WTC11 (cell line): Measurements from ENCODE around the gene APLF. TPM values are rescaled to one million over a fixed set of nuclear protein-coding genes. Genes with fewer than 3 reads are reported as not detected.
"Not testable (repeated sequence)": the region's sequence is repeated elsewhere in the genome, so short reads cannot be mapped to it uniquely, and the experiment has no call there.

Source experiments
- ATAC-seq: fragments of 200-7000 bp; cut with Tn5 transposase; 2 replicates; pipeline ENCODE4 v1.10.0; 2021; ENCODE audit warnings: mild to moderate bottlenecking, moderate library complexity
- CTCF ChIA-PET: fragments of 300-600 bp; sonication (Branson Sonifier 250); formaldehyde crosslinking; loops from one replicate; lab custom pipeline; 2021; ENCODE audit warnings: antibody characterized with exemption; lab: Charles Lee
- POLR2A ChIA-PET: fragments of 350-600 bp; sonication (Branson Sonifier 250); formaldehyde crosslinking; loops from one replicate; lab custom pipeline; 2021; ENCODE audit warnings: antibody characterized with exemption; lab: Charles Lee
- DNase-seq: peaks from one replicate; pipeline ENCODE4 v3.0.0; 2021; ENCODE audit warnings: low spot score
- H3K27ac Mint-ChIP-seq: 2 replicates; pipeline ENCODE4 v1.8.0; 2021; ENCODE audit warnings: mixed read lengths
- H3K27me3 Mint-ChIP-seq: 2 replicates; pipeline ENCODE4 v1.8.0; 2021; ENCODE audit warnings: low read depth, mild to moderate bottlenecking, moderate library complexity, mixed read lengths
- H3K36me3 Mint-ChIP-seq: 2 replicates; pipeline ENCODE4 v1.8.0; 2021; ENCODE audit warnings: mixed read lengths
- H3K4me1 Mint-ChIP-seq: 2 replicates; pipeline ENCODE4 v1.8.0; 2022; ENCODE audit warnings: mixed read lengths
- H3K4me3 Mint-ChIP-seq: 2 replicates; pipeline ENCODE4 v1.8.0; 2021; ENCODE audit warnings: mild to moderate bottlenecking, moderate library complexity, mixed read lengths
- H3K9me3 Mint-ChIP-seq: 2 replicates; pipeline ENCODE4 v1.8.0; 2021; ENCODE audit warnings: mixed read lengths
- CREB1 ChIP-seq: sonication (generic); formaldehyde crosslinking; IDR thresholded peaks from 2 replicates; pipeline ENCODE4 v1.8.0; 2023; ENCODE audit warnings: mild to moderate bottlenecking, missing genetic modification reagents
- JUN ChIP-seq: sonication (generic); formaldehyde crosslinking; IDR thresholded peaks from 2 replicates; pipeline ENCODE4 v1.8.0; 2023; ENCODE audit warnings: mild to moderate bottlenecking, missing genetic modification reagents
- MXD4 ChIP-seq: fragments of 250-450 bp; sonication (Bioruptor Pico); IDR thresholded peaks from 2 replicates; pipeline ENCODE4 v1.8.0; 2021; ENCODE audit warnings: mild to moderate bottlenecking, moderate library complexity, borderline replicate concordance
- SMAD3 ChIP-seq: sonication (generic); formaldehyde crosslinking; IDR thresholded peaks from 2 replicates; pipeline ENCODE4 v1.8.0; 2022; ENCODE audit warnings: missing genetic modification reagents, mild to moderate bottlenecking, borderline replicate concordance
- ZBTB21 ChIP-seq: sonication (generic); formaldehyde crosslinking; IDR thresholded peaks from 2 replicates; pipeline ENCODE4 v1.8.1; 2023; ENCODE audit warnings: mild to moderate bottlenecking, missing genetic modification reagents, borderline replicate concordance
- ZNF138 ChIP-seq: sonication (generic); formaldehyde crosslinking; conservative IDR thresholded peaks from 2 replicates; pipeline ENCODE4 v1.8.1; 2022; ENCODE audit warnings: mild to moderate bottlenecking, moderate library complexity, missing genetic modification reagents
- ZNF219 ChIP-seq: sonication (generic); formaldehyde crosslinking; IDR thresholded peaks from 2 replicates; pipeline ENCODE4 v1.8.0; 2023; ENCODE audit warnings: missing genetic modification reagents, mild to moderate bottlenecking, borderline replicate concordance
- ZNF232 ChIP-seq: sonication (generic); formaldehyde crosslinking; IDR thresholded peaks from 2 replicates; pipeline ENCODE4 v1.8.0; 2022; ENCODE audit warnings: mild to moderate bottlenecking, missing genetic modification reagents
- total RNA-seq: library from RNA; stranded (reverse); gene quantifications from 3 replicates; pipeline ENCODE4 v1.2.3, GENCODE V29; 2021
- TF ChIP-seq, protein P1 (sequence below): sonication (generic); formaldehyde crosslinking; IDR thresholded peaks from 2 replicates; pipeline ENCODE4 v1.8.0; 2022; ENCODE audit warnings: missing genetic modification reagents
- TF ChIP-seq, protein P2 (sequence below): fragments of 250-450 bp; sonication (Bioruptor Pico); IDR thresholded peaks from 2 replicates; pipeline ENCODE4 v1.8.0; 2021; ENCODE audit warnings: mild to moderate bottlenecking
- TF ChIP-seq, protein P3 (sequence below): fragments of 200-600 bp; IDR thresholded peaks from 2 replicates; pipeline ENCODE4 v1.8.0; 2022; ENCODE audit warnings: antibody characterized with exemption
- TF ChIP-seq, protein P4 (sequence below): sonication (generic); formaldehyde crosslinking; conservative IDR thresholded peaks from 2 replicates; pipeline ENCODE4 v1.8.1; 2022; ENCODE audit warnings: mild to moderate bottlenecking, missing genetic modification reagents
- TF ChIP-seq, protein P5 (sequence below): sonication (generic); formaldehyde crosslinking; IDR thresholded peaks from 2 replicates; pipeline ENCODE4 v1.8.1; 2022; ENCODE audit warnings: mild to moderate bottlenecking, missing genetic modification reagents, moderate library complexity, borderline replicate concordance

The APLF gene
- total RNA-seq, 1 experiment from 2014 or later, result 2.7 TPM

DNA sequence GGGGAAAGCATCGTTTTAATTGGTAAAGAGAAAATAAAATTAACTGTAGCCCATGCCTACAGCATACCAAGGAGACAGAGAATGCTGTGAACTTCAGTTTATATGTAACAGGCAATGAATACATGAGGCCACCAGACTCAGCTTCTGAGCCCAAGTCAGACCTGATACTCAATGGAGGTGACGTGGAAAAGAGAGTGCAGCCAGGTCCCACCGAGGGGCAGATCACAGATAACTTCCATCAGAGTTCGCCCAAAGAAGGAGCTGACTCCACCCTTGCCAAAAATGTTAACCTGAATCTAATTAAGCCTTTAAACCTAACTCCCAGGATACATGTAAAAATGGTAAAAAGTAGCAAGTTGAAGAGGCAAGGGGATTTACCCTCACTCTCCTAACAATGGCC lies 123.8 kb downstream of the APLF start (continued):
- TF ChIP-seq, protein P1, sequence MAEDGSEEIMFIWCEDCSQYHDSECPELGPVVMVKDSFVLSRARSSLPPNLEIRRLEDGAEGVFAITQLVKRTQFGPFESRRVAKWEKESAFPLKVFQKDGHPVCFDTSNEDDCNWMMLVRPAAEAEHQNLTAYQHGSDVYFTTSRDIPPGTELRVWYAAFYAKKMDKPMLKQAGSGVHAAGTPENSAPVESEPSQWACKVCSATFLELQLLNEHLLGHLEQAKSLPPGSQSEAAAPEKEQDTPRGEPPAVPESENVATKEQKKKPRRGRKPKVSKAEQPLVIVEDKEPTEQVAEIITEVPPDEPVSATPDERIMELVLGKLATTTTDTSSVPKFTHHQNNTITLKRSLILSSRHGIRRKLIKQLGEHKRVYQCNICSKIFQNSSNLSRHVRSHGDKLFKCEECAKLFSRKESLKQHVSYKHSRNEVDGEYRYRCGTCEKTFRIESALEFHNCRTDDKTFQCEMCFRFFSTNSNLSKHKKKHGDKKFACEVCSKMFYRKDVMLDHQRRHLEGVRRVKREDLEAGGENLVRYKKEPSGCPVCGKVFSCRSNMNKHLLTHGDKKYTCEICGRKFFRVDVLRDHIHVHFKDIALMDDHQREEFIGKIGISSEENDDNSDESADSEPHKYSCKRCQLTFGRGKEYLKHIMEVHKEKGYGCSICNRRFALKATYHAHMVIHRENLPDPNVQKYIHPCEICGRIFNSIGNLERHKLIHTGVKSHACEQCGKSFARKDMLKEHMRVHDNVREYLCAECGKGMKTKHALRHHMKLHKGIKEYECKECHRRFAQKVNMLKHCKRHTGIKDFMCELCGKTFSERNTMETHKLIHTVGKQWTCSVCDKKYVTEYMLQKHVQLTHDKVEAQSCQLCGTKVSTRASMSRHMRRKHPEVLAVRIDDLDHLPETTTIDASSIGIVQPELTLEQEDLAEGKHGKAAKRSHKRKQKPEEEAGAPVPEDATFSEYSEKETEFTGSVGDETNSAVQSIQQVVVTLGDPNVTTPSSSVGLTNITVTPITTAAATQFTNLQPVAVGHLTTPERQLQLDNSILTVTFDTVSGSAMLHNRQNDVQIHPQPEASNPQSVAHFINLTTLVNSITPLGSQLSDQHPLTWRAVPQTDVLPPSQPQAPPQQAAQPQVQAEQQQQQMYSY (CRISPR knock-in tag), result no peak
- TF ChIP-seq, all 79 proteins: peak for 0

DNA sequence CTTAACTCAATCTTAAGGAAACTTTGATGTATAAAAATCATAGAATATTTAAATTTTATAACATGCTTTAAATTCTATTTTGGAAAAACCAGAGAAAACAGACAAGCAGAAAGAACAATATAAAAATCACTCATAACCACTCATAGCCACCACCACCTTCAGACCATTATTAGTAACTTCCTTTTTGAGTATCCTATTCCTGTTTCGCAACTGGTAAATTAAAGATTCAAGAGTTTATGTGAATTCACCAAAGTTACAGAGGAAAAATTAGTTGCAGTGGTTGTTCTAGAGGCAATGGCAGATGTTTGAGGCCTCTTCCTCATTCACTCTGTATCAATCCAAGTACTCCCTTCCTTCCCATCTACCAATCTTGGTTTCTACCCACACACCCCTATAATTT lies 126.7 kb downstream of the APLF start:
- no peaks in the 10 kb centered on the region; the same call in 1 of the 2 replicates for H3K27me3 Mint-ChIP-seq
- H3K9me3 Mint-ChIP-seq, result peaks cover 10% of the 10 kb centered on the region
- CTCF ChIA-PET, result interaction anchor here (2.5 kb wide), 1 partner anchor 116 kb away, joined by 26 read pairs; no protein-coding TSS in a partner anchor
- TF ChIP-seq ZBTB21 (CRISPR knock-in tag) (no peak), JUN (no peak), ZNF219 (CRISPR knock-in tag) (no peak), SMAD3 (CRISPR knock-in tag) (no peak), CREB1 (CRISPR knock-in tag) (no peak), ZNF232 (CRISPR knock-in tag) (no peak), ZNF138 (CRISPR knock-in tag) (no peak)
- TF ChIP-seq, protein P2, sequence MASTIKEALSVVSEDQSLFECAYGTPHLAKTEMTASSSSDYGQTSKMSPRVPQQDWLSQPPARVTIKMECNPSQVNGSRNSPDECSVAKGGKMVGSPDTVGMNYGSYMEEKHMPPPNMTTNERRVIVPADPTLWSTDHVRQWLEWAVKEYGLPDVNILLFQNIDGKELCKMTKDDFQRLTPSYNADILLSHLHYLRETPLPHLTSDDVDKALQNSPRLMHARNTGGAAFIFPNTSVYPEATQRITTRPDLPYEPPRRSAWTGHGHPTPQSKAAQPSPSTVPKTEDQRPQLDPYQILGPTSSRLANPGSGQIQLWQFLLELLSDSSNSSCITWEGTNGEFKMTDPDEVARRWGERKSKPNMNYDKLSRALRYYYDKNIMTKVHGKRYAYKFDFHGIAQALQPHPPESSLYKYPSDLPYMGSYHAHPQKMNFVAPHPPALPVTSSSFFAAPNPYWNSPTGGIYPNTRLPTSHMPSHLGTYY, result no peak
- TF ChIP-seq, protein P3, sequence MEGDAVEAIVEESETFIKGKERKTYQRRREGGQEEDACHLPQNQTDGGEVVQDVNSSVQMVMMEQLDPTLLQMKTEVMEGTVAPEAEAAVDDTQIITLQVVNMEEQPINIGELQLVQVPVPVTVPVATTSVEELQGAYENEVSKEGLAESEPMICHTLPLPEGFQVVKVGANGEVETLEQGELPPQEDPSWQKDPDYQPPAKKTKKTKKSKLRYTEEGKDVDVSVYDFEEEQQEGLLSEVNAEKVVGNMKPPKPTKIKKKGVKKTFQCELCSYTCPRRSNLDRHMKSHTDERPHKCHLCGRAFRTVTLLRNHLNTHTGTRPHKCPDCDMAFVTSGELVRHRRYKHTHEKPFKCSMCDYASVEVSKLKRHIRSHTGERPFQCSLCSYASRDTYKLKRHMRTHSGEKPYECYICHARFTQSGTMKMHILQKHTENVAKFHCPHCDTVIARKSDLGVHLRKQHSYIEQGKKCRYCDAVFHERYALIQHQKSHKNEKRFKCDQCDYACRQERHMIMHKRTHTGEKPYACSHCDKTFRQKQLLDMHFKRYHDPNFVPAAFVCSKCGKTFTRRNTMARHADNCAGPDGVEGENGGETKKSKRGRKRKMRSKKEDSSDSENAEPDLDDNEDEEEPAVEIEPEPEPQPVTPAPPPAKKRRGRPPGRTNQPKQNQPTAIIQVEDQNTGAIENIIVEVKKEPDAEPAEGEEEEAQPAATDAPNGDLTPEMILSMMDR, result no peak
- TF ChIP-seq, protein P4, sequence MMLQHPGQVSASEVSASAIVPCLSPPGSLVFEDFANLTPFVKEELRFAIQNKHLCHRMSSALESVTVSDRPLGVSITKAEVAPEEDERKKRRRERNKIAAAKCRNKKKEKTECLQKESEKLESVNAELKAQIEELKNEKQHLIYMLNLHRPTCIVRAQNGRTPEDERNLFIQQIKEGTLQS, result no peak
- TF ChIP-seq, protein P5, sequence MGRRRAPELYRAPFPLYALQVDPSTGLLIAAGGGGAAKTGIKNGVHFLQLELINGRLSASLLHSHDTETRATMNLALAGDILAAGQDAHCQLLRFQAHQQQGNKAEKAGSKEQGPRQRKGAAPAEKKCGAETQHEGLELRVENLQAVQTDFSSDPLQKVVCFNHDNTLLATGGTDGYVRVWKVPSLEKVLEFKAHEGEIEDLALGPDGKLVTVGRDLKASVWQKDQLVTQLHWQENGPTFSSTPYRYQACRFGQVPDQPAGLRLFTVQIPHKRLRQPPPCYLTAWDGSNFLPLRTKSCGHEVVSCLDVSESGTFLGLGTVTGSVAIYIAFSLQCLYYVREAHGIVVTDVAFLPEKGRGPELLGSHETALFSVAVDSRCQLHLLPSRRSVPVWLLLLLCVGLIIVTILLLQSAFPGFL (CRISPR knock-in tag), result no peak
- TF ChIP-seq, all 79 proteins: peak for 0
- POLR2A ChIA-PET, result no interaction called here
- DNase-seq, result no peak
- Mint-ChIP-seq H3K36me3 (no peaks in the 10 kb centered on the region), H3K4me1 (0 out of 2 replicates have a peak, but pooled peaks cover 2% of the 10 kb centered on the region), H3K27ac (no peak overlapping the region), H3K4me3 (no peak overlapping the region)
- ATAC-seq, result no peak

DNA sequence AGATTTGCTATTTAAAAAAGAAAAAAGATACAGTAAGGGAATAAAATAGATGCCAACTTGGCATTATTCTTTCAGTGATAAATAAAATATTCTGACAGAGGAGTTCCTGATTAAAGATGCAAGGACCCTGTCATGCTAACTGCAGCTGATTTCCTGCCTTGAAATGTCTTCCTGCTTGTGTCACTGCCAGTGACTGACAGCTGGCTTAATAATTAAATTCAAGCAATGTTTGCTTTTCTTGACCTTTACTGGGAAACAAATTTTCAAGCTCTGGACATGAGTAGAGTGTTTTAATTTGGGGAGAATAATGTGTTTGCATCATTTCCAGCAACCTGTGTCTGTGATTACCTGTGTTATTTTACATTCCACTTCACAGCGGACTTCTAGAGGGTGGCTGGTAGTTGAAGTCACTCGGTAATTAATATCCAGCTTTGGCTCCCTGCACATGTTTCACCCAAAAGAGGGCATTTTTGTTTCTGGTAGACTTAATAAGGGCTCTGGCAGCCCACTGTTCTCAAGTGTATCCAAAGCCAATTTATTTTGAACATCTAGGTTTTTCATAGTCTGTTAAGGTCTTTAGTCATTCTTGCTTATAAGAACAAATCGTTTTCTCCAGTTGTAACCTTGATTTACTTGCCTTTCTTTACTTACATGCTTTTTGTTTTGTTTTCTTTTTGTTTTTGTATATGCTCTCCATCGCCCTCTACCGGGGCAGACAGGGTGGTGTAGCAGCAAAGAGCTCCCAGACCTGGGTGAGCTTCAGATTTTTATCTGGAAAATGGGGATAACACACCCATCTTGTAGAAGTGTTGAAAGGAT lies 127.5 kb downstream of the APLF start:
- H3K27me3 Mint-ChIP-seq, result no peaks in the 10 kb centered on the region; the same call in 1 of the 2 replicates
- peak; percentile 59 for DNase-seq
- 0 out of 2 replicates have a peak, but pooled peaks cover 2% of the 10 kb centered on the region for H3K4me1 Mint-ChIP-seq
- no peak overlapping the region for H3K27ac Mint-ChIP-seq
- no peak overlapping the region for H3K4me3 Mint-ChIP-seq
- POLR2A ChIA-PET, result no interaction called here
- peaks cover 19% of the 10 kb centered on the region for H3K9me3 Mint-ChIP-seq
- TF ChIP-seq, protein P3, result peak; percentile 72
- TF ChIP-seq MXD4, result no peak
- TF ChIP-seq, all 79 proteins: peak for 1
- ATAC-seq, result peak; percentile 65
- CTCF ChIA-PET, result interaction anchor here (0.5 to 2.5 kb wide), 48 partner anchors 8 to 349 kb away, joined by 3 to 26 read pairs (median 4); partner anchors contain the start of genes APLF, FBXO48 and PROKR1
- H3K36me3 Mint-ChIP-seq, result peaks cover 2% of the 10 kb centered on the region; the same call in 1 of the 2 replicates

DNA sequence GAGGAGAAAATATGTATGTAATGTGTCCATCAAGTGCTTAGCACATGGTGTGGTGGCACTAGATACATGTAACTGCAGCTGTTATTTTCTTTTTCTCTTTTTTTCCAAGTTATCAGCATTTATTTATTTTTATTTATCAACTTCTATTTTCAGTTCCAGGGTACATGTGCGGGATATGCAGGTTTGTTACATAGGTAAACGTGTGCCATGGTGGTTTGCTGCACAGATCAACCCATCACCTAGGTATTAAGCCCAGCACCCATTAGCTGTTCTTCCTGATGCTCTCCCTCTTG lies 128.1 kb downstream of the APLF start:
- DNase-seq, H3K4me3 Mint-ChIP-seq, H3K27me3 Mint-ChIP-seq, H3K4me1 Mint-ChIP-seq, H3K27ac Mint-ChIP-seq, ATAC-seq, POLR2A ChIA-PET, H3K36me3 Mint-ChIP-seq: not testable (repeated sequence)
- CTCF ChIA-PET, result interaction anchor here (0.5 to 2.5 kb wide), 48 partner anchors 9 to 348 kb away, joined by 3 to 26 read pairs (median 4); partner anchors contain the start of genes APLF, FBXO48 and PROKR1
- peaks cover 24% of the 10 kb centered on the region for H3K9me3 Mint-ChIP-seq

DNA sequence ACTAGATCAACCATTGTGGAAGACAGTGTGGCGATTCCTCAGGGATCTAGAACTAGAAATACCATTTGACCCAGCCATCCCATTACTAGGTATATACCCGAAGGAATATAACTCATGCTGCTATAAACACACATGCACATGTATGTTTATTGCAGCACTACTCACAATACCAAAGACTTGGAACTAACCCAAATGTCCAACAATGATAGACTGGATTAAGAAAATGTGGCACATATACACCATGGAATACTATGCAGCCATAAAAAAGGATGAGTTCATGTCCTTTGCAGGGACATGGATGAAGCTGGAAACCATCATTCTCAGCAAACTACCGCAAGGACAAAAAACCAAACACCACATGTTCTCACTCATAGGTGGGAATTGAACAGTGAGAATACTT lies 133.1 kb downstream of the APLF start:
- CTCF ChIA-PET, H3K27ac Mint-ChIP-seq, H3K4me1 Mint-ChIP-seq, POLR2A ChIA-PET, H3K4me3 Mint-ChIP-seq, DNase-seq, H3K27me3 Mint-ChIP-seq, ATAC-seq: not testable (repeated sequence)
- H3K9me3 Mint-ChIP-seq, result peaks cover 53% of the 10 kb centered on the region
- H3K36me3 Mint-ChIP-seq, result peaks cover 16% of the 10 kb centered on the region
